HG03135 (cell line): ENCODE data around the gene ERCC8.

Experiments
- ATAC-seq: cut with Tn5 transposase; IDR thresholded peaks from one replicate; pipeline ENCODE4 v1.9.1; 2021; ENCODE audit warnings: mild to moderate bottlenecking, moderate library complexity; ENCODE audit not compliant: unreplicated experiment

Gene ERCC8

DNA sequence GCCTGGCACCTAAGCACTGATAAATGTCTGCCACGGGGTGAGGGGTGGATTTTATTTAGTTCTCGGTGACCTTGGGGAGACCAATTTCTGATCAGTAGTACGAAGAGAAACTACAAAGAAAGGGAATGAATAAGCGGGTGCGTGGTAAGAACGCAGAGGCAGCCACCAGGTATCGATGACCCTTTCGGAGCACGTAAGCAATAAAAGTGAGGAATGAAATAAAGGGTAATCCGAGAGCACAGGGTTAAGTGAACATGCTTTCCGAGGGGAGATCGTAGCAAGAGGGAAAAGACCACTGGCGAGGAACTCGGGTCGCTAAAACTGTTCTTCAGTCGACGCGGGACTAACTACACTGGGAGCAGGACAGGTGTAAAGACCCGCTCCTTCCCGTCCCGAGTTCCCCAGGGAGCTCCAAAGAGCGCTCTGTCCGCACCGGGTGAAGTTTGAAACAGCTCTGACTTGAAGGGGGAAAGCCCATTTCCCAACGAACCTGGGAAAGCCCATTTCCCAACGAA is 101.9 kb downstream of the ERCC8 start:
- ATAC-seq = no peak

DNA sequence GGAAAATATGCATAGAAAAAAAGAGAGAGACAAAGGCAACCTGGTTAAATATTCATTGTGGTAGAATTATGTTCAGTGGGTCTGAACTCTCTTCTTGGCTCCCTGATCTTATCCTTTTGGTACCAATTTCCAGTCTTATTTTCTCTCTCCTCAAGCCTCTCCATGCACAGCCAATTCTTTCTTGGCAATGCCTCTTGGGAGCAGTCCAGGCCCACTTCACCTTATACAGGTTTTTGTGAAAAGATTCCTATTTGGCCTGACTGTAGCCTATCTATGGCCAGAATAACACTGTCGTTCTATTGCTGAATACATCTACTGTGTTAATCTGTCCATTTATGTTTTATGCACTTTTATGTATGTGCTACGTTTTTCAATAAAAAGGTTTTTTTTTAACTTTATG is 103.5 kb downstream of the ERCC8 start:
- no peak for ATAC-seq

DNA sequence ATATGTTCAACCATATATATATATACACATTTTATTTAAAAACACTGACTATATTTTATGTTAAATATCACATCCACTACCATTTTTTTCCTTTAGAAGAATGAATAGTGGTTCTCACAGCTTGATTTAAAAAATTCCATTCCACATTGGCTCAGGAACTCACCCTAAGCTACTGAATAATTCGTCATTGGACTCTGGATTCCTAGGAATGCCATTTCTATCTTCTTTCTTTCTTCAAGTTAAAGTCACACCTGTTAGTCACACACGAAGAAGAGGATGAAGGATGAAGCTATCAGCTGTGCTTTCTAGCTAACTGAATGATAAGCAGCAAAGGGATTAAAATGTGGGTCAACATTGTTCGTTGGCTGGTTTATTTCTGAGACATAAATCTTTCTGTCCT is 108.7 kb downstream of the ERCC8 start:
- no peak for ATAC-seq

DNA sequence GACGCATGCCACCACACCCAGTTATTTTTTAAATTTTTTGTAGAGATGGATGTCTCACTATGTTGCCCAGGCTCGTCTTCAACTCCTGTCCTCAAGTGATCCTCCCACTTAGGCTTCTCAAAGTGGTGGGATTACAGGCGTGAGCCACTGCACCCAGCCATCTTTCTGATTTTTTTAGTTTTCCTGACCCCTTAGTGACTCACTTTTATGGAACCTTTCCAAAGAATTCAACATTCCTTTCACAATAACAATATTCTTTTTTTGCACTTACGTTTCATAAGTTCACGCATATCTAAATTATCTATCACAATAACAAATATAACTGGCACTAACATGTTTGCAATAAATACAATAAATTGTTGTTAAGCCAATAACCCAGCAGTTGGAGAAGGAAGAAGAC is 109.3 kb downstream of the ERCC8 start:
- no peak for ATAC-seq

DNA sequence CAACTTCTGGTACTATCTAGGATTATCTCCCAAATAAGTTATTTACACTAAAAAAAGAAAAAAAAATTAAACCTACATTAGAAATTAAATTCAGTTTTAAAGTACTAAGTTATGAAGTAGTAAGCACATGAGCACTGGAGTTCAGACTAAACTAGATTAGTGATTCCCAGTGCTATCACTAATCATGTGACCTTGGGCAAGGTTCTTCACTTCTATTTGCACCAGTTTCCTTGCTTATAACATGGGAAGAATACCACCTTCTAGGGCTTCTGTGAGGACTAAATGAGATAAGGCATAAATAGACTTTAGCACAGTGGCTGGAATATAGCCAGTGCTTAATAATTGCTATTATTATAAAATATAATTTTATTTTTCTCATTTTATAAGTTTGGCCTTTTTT is 111.3 kb downstream of the ERCC8 start:
- no peak for ATAC-seq

DNA sequence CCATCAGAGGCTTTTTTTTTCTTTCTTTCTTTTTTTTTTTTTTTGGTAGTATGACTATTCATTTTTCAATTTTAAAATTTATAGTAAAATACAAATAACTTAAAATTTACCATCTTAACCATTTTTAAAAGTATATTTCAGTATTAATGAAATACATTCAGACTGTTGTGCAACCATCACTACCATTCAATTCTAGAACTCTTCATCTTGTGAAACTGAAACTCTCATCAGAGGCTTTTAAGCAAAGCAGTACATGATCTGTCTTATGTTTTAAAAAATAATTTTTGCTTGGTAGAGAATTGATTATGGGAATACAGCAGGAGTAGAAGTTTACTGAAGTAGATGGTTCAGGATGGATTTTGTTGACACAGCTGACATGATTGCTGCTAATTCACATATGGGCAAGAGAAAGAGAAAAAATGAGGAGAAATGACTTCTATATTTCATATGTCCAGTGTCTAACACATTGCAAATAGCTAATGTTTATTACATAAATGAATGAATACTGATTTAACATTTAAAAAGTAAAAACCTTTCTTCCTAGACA is 114.2 kb downstream of the ERCC8 start:
- ATAC-seq = peak; percentile 47

DNA sequence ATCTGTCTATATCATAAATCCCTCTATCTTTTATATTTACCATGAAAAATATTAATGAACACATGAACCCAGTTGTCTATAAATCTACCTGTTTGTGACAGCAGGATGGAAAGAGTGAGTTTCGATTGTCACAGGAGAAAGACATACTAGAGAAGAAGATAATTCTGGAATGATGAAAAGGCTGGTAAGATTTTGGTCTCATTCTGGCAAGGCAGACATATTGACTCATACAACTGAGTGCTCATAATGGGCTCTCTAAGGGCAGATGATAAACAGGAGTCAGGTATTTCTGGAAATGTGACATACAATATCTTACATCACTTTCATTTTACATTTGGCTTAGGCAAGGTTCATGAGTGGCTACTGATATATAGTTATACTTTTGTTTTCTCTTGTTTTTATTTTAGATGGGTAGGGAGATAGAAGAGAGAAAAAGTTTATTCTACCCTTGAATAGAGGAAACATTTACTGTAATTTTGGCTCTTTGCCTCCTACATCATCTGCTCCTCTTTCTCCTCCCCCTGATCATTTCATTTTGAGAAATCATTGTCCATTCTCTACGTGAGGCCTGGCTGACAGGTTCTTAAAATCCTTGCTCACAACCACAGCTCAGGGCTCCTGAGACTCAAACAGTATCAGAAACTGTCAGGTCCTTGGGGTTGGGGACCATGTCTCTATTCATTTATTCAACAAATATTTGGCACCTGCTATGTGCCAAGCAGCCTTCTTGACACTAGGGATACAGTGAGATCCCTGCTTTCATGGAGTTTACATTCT is 115.2 kb downstream of the ERCC8 start:
- ATAC-seq = no peak

DNA sequence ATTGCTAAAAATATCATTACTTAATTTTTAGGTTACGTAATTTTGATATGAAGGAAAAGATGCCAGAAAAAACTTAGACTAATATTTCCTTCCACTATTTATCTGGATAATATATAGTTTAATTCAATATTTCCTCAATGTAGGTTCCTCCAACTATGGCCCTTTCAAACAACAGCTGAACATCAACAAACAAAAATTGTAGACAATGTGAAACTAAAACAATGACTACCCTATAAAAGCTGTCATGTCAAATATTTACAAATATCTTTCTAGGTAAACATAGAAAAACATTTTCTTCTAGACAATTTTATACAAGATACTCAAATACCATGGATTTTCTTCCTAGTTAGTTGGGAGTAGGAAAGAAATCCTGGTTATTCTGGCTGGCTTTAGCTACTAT is 117.7 kb downstream of the ERCC8 start:
- no peak for ATAC-seq

DNA sequence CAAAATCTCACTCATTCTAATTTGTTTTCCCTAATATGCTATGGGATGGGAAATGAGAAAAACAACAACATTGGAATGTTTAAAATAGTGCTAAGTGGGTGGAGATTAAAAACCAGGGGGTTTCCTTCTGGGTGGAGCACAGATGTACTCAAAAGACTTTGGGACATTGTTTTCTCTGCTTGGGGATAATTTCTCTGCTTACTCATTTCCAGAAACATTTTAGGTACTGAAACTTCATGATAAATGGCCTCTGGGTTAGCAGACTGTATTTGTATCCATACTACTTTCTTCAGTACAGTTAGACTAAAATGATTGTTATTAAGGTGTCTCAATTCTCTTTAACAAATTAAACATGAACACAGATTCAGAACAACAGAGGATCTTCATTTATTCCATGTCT is 118.2 kb downstream of the ERCC8 start:
- peak; percentile 83 for ATAC-seq
